GM18511 (cell line): ENCODE data around the gene SUMO3.
"Not testable (repeated sequence)": the region's sequence is repeated elsewhere in the genome, so short reads cannot be mapped to it uniquely, and the experiment has no call there.

ENCODE experiments used
- ATAC-seq: cut with Tn5 transposase; IDR thresholded peaks from one replicate; pipeline ENCODE4 v1.9.1; 2021; ENCODE audit warnings: mild to moderate bottlenecking, moderate library complexity; ENCODE audit not compliant: unreplicated experiment

Gene SUMO3

DNA sequence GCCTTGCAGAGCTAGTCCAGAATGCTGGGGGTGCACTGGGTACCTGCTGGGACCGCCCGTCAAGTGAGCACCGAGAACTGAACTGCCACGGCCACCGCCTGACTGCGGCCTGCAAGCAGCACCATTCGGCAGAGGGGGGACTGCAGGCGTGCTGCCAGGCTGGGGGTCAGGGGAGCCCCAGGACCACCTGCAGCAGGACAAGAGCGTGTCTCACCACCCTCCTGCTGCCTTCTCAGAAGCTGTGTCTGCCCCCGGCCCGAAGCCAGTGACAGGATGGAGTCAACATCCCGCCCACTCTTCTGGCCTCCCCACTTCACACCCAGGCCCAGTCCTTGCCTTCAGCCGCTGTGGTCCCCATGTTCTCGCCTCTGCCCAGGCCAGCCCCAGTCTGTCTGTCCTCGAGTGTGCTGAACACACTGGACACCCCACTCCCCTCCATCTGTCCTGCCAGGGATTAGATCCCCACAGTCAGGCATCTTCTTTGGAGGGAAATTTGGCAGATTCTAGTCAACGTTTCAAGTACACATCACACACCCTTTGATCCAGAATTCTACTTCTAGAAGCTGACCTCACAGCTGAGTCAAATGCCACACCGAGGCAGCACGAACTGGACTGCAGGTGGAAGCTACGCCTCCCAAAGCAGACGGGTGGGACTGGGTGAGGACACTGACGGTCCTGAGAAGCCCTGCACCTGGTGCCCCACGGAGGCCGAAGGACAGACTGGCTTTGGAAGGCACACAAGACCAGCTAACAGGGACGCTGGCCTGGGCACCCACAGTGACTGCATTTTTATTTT is 29.6 kb upstream of the SUMO3 start:
- ATAC-seq: no peak

DNA sequence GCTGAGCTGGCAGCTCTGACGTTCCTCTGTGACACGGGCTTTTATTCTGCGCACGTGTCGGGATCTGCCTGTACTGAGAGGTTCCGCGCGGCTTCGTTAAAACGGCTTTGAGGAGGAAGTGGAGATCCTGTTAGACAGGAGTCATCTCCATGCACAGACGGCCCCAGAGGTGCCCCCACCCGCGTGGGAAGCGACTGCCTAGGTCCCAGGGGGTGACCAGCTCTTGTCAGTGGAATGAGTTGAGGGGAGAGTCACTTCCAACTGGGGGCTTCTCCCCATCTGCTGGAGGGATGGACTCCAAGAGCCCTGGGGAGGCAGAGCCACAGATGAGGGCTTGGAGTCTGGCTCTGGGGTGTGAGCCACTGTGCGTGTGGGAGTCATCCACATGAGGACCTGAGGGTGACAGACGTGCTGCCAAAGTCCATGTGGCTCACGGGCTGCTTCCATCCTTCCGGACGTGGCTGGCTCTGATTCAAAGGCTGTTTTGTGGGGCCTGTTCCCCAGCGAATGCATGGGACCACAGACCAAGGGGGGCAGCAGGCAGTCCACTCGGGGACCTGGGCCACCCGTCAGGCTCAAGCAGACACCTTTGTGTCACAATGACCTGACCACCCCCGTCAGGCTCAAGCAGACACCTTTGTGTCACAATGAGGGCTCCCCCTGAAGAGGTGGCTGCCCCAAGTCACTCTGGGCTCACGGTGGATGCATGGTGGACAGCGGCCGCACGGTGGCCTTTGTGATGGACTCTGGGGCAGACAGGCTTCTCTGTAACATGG is 28.8 kb upstream of the SUMO3 start:
- no peak for ATAC-seq

DNA sequence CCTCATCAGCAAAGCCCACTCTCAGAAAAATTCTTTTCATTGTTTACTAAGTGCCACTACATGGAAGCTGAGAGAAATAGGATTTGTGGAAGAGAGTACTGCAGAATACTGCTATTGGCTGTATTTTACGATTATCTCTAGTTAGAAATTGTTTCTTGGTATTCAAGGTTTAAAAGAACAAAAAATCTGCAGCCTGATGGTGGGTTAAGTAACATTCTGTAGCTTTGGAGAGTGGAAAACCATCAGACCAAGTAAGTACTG is 28.3 kb upstream of the SUMO3 start:
- no peak for ATAC-seq

GRCh38 chr21:44845418-44846223 is 27.8 kb upstream of the SUMO3 start:
- ATAC-seq: peak; percentile 57

- ATAC-seq: no peak
Observed at GRCh38 chr21:44844256-44844655, 26.4 kb upstream of the SUMO3 start.

- ATAC-seq: no peak
Observed at GRCh38 chr21:44842721-44843445, 25.0 kb upstream of the SUMO3 start.

- ATAC-seq: no peak
Observed at GRCh38 chr21:44842087-44842486, 24.2 kb upstream of the SUMO3 start.

DNA sequence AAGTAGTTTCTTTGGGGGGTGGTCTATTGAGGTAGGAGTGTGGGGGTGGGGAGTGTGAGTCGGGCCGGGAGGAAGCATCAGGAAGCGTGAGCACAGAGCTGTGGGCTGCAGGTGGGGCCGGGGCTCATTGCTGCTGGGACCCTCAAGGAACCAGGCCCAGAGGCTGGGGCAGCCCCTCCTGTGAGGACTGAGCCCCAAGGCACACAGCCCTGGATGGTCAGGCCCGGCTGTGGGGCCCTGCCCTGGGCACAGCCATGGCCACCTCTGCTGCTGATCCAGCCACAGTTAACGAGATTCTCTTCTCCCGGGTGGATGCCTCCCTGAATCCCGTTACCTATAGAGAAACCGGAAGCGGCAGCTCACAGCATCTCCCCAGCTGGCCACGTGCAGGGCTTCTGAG is 22.9 kb upstream of the SUMO3 start:
- ATAC-seq: no peak

GRCh38 chr21:44838951-44839350 is 21.1 kb upstream of the SUMO3 start:
- no peak for ATAC-seq

GRCh38 chr21:44838039-44838895 is 20.4 kb upstream of the SUMO3 start:
- ATAC-seq: no peak

DNA sequence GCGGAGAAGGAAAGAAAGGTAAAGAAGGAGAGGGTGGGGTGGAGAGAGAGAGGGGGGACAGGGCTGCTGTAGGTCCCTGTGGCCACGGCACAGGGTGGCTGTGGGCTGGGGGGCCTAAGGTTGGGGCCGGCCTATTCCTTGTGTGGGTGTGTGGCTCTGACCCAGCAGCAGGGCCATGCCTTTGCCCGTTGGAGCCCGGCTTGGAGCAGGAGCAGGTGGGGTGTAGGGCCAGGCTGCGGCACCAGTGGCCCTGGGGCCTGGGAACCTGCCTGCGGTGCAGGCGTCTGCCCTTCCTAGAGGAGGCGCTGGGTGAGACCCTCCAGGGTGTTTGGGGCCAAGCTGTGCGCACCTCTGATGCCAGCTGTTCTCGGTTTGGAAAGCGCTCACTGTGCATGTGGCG is 19.7 kb upstream of the SUMO3 start:
- ATAC-seq: no peak

DNA sequence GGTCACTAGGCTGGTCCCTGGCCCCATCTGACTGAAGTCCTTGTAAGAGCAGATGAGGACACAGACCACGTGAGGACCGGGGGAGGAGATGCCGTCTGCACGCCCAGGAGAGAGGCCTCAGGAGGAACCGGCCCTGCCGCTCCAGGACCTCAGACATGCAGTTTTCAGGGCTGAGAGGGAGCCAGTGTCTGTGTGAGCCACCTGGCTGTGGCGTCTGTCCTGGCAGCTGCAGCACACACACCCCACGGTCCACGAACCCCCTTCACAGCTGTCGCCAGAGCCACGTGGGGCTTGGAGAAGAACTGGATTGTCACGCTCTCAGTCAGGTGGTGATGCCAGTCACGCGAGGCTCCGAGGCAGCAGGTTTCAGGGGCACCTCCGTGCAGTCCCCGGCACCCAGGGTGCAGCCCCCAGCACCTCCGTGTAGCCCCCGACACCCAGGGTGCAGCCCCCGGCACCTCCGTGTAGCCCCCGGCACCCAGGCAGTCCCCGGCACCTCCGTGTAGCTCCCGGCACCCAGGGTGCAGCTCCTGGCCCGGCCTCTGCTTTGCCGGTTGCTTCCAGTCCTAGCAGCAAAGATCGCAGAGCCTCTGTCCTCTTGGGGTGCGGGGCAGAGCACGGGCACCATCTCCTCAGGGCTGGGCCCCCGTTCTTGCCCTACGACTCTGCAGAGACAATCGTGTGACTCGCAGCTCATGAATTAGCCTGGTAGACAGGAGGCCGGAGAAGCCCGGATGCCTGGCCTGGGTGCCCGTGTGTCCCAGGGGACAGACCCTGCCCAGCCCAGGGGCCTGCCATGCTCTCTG is 19.0 kb upstream of the SUMO3 start:
- ATAC-seq: no peak

GRCh38 chr21:44836349-44836665 is 18.4 kb upstream of the SUMO3 start:
- ATAC-seq: no peak

GRCh38 chr21:44835647-44835973 is 17.7 kb upstream of the SUMO3 start:
- no peak for ATAC-seq

- ATAC-seq: no peak
Observed at GRCh38 chr21:44834951-44835646, 17.2 kb upstream of the SUMO3 start.

DNA sequence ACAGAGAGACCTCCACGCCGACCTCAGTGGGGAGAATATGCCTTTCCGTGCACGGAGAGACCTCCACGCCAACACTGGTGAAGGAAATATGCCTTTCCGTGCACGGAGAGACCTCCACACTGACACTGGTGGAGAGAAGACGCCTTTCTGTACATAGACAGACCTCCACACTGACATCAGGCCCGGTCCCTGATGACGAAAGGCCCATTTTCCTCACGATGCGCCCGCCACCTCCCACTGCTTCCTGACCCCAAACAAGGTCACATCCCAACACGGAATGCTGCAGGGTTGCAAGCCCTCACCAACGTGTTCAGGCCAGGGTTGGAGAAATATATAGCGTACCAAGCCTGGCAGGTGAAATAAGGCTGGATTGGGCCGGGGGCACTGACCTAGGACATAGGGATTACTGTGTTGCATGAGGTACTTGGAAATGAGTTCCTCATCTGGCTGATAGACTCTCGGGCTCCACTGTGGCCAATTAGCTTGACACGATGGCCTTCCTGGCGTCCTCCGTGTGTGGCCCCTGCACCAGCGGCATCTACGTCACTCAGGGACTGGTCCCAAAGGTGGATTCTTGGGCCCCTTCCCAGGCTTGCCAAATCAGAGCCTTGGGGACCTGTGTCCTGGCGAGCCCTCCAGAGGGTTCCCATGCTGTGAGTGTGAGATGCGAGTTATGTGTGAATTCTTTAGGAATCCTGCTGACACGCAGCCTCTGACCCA is 16.5 kb upstream of the SUMO3 start:
- ATAC-seq: no peak

- ATAC-seq: no peak
Observed at GRCh38 chr21:44833663-44834062, 15.8 kb upstream of the SUMO3 start.

GRCh38 chr21:44832516-44833255 is 14.8 kb upstream of the SUMO3 start:
- not testable (repeated sequence) for ATAC-seq
